Parathyroid adenoma (tissue), 2 donors: ENCODE data around the gene SHFL.

ENCODE experiments used
- H2AFZ ChIP-seq: fragments of 300-600 bp; sonication (generic); one replicate; pipeline ENCODE4 v1.7.0; 2017; ENCODE audit warnings: antibody characterized with exemption, mild to moderate bottlenecking
- H3K27ac ChIP-seq: fragments of 300-600 bp; sonication (generic); one replicate; pipeline ENCODE4 v1.7.0; 2017
- H3K27me3 ChIP-seq: fragments of 300-600 bp; sonication (generic); one replicate; pipeline ENCODE4 v1.7.0; 2017; ENCODE audit warnings: low read length; ENCODE audit not compliant: control insufficient read depth, insufficient read depth
- H3K36me3 ChIP-seq: fragments of 300-600 bp; sonication (generic); one replicate; pipeline ENCODE4 v1.7.0; 2017; ENCODE audit warnings: low read length; ENCODE audit not compliant: control insufficient read depth, insufficient read depth
- H3K4me1 ChIP-seq: fragments of 300-600 bp; sonication (generic); one replicate; pipeline ENCODE4 v1.7.0; 2017; ENCODE audit warnings: control low read depth
- H3K4me2 ChIP-seq: fragments of 300-600 bp; sonication (generic); one replicate; pipeline ENCODE4 v1.7.0; 2017; ENCODE audit warnings: low read length
- H3K4me3 ChIP-seq: fragments of 300-600 bp; sonication (generic); one replicate; pipeline ENCODE4 v1.7.0; 2017; ENCODE audit warnings: low read depth, low read length
- H3K79me2 ChIP-seq: fragments of 300-600 bp; sonication (generic); one replicate; pipeline ENCODE4 v1.7.0; 2017; ENCODE audit warnings: control low read depth
- H3K9ac ChIP-seq: fragments of 300-600 bp; sonication (generic); one replicate; pipeline ENCODE4 v1.7.0; 2017; ENCODE audit warnings: mild to moderate bottlenecking
- H3K9me3 ChIP-seq: fragments of 300-600 bp; sonication (generic); one replicate; pipeline ENCODE4 v1.7.0; 2017; ENCODE audit warnings: low read length; ENCODE audit not compliant: control insufficient read depth
- CTCF ChIP-seq: fragments of 300-600 bp; sonication (generic); IDR thresholded peaks from one replicate; pipeline ENCODE4 v1.7.0; 2017; ENCODE audit warnings: antibody characterized with exemption, mild to moderate bottlenecking
- donor health status: primary hyperparathyroidism.

The SHFL gene

GRCh38 chr19:10088949-10089554 lies 2.9 kb downstream of the SHFL start:
- no peaks in the 10 kb centered on the region for H3K36me3 ChIP-seq
- no peaks in the 10 kb centered on the region for H3K9me3 ChIP-seq
- no peak overlapping the region for H3K9ac ChIP-seq
- no peak overlapping the region for H2AFZ ChIP-seq
- H3K27me3 ChIP-seq: no peaks in the 10 kb centered on the region
- H3K4me1 ChIP-seq: no peaks in the 10 kb centered on the region
- no peak overlapping the region for H3K4me3 ChIP-seq
- no peaks in the 10 kb centered on the region for H3K79me2 ChIP-seq
- no peak for TF ChIP-seq CTCF
- no peak overlapping the region for H3K4me2 ChIP-seq
- H3K27ac ChIP-seq: no peak overlapping the region

- Histone ChIP-seq H3K36me3 (no peaks in the 10 kb centered on the region), H3K9ac (no peak overlapping the region), H3K4me3 (no peak overlapping the region), H3K27ac (no peak overlapping the region), H3K79me2 (no peaks in the 10 kb centered on the region), H2AFZ (no peak overlapping the region), H3K9me3 (no peaks in the 10 kb centered on the region), H3K27me3 (no peaks in the 10 kb centered on the region), H3K4me2 (no peak overlapping the region), H3K4me1 (no peaks in the 10 kb centered on the region)
- TF ChIP-seq CTCF: no peak
Observed at GRCh38 chr19:10089801-10090375, 3.8 kb downstream of the SHFL start.

- Histone ChIP-seq H2AFZ (no peak overlapping the region), H3K36me3 (no peaks in the 10 kb centered on the region), H3K4me3 (no peak overlapping the region), H3K9me3 (no peaks in the 10 kb centered on the region), H3K27ac (no peak overlapping the region), H3K9ac (no peak overlapping the region), H3K4me2 (no peak overlapping the region), H3K4me1 (no peaks in the 10 kb centered on the region), H3K79me2 (no peaks in the 10 kb centered on the region), H3K27me3 (no peaks in the 10 kb centered on the region)
- TF ChIP-seq CTCF: no peak
Observed at GRCh38 chr19:10091370-10091687, 5.2 kb downstream of the SHFL start.

GRCh38 chr19:10091895-10092641 lies 6.0 kb downstream of the SHFL start:
- H3K79me2 ChIP-seq: no peaks in the 10 kb centered on the region

More at GRCh38 chr19:10091895-10092641, 6.0 kb downstream of the SHFL start:
- Histone ChIP-seq H3K9me3 (no peaks in the 10 kb centered on the region), H3K4me1 (no peaks in the 10 kb centered on the region), H3K27me3 (no peaks in the 10 kb centered on the region), H3K36me3 (no peaks in the 10 kb centered on the region), H3K4me3 (no peak overlapping the region), H3K4me2 (no peak overlapping the region), H3K27ac (no peak overlapping the region), H2AFZ (no peak overlapping the region), H3K9ac (no peak overlapping the region)
- TF ChIP-seq CTCF: no peak
